ENCODE data around the gene TSPAN19. TPM values are rescaled to one million over a fixed set of nuclear protein-coding genes. Genes with fewer than 3 reads are reported as not detected.

The TSPAN19 gene
- polyA plus RNA-seq (2013), result not detected

GRCh38 chr12:85036234-85036707 is at the start of gene TSPAN19, which contains the start of gene LRRIQ1:
Gene TSPAN19 (minus strand): TSS chr12:85036277. CDS start chr12:85029946, 6,331 bp downstream.
Gene LRRIQ1 (plus strand): TSS chr12:85036351. CDS start chr12:85038177, 1,826 bp downstream.
- DNase-seq, result peak; percentile 34 to 58 (median 46)
- ChIA-PET CTCF (interaction anchor here (0.6 to 12.8 kb wide), 5 partner anchors 10 to 162 kb away, joined by 3 to 135 read pairs (median 5); no protein-coding TSS in a partner anchor), POLR2A (no interaction called here)
- peaks cover 7 to 78% (median 18%) of the 10 kb centered on the region in 5 experiments for H3K27me3 ChIP-seq (replicated peaks in 2 of 5; ENCODE audit: control insufficient read depth in 4 of 5, insufficient read depth in 5 of 5, low read length in 4 of 5)
- 0% methylated on average over 16 of the region's 22 CpGs for WGBS (ENCODE audit: insufficient coverage)
- H3K9me3 ChIP-seq (ENCODE audit: control extremely low read depth in 1 of 5, control insufficient read depth in 4 of 5, insufficient read depth in 2 of 5, low read depth in 1 of 5, low read length in 4 of 5), result no peaks in the 10 kb centered on the region
- no peaks in the 10 kb centered on the region for H3K36me3 ChIP-seq (ENCODE audit: control insufficient read depth in 4 of 4, insufficient read depth in 4 of 4, low read length in 3 of 4)
- H3K4me3 ChIP-seq (ENCODE audit: control insufficient read depth in 1 of 7, extremely low read depth in 1 of 7, insufficient read depth in 4 of 7, low read depth in 2 of 7, low read length in 6 of 7), result peak within 1 kb of the TSS in 5 of 7 experiments; percentile 27 to 50 (median 47)
- H3K27ac ChIP-seq (ENCODE audit: insufficient read depth in 1 of 2, low read depth in 1 of 2, low read length in 2 of 2, poor library complexity in 1 of 2, severe bottlenecking in 2 of 2), result no peak within 1 kb of the TSS
- peaks cover 0 to 3% (median 1%) of the 10 kb centered on the region in 4 experiments for H3K4me1 ChIP-seq (ENCODE audit: control extremely low read depth in 1 of 4, control insufficient read depth in 4 of 4, insufficient read depth in 4 of 4, low read length in 3 of 4)

- no peak overlapping the region for H3K27ac ChIP-seq (ENCODE audit: insufficient read depth in 1 of 2, low read depth in 1 of 2, low read length in 2 of 2, poor library complexity in 1 of 2, severe bottlenecking in 2 of 2)
- no peaks in the 10 kb centered on the region for H3K27me3 ChIP-seq (replicated peaks in 2 of 5; ENCODE audit: control insufficient read depth in 4 of 5, insufficient read depth in 5 of 5, low read length in 4 of 5)
- POLR2A ChIA-PET, result no interaction called here
- H3K4me1 ChIP-seq (ENCODE audit: control extremely low read depth in 1 of 4, control insufficient read depth in 4 of 4, insufficient read depth in 4 of 4, low read length in 3 of 4), result no peaks in the 10 kb centered on the region
- no peaks in the 10 kb centered on the region for H3K36me3 ChIP-seq (ENCODE audit: control insufficient read depth in 4 of 4, insufficient read depth in 4 of 4, low read length in 3 of 4)
- no peak for DNase-seq
- WGBS (ENCODE audit: insufficient coverage), result no CpG with 5 or more reads among the region's 5 CpGs
- no peak overlapping the region for H3K4me3 ChIP-seq (ENCODE audit: control insufficient read depth in 1 of 7, extremely low read depth in 1 of 7, insufficient read depth in 4 of 7, low read depth in 2 of 7, low read length in 6 of 7)
- H3K9me3 ChIP-seq (ENCODE audit: control extremely low read depth in 1 of 5, control insufficient read depth in 4 of 5, insufficient read depth in 2 of 5, low read depth in 1 of 5, low read length in 4 of 5), result no peaks in the 10 kb centered on the region
- CTCF ChIA-PET, result no interaction called here
Observed at GRCh38 chr12:85085066-85085465, 49.0 kb upstream of the TSPAN19 start.

- no peak overlapping the region for H3K27ac ChIP-seq (ENCODE audit: insufficient read depth in 1 of 2, low read depth in 1 of 2, low read length in 2 of 2, poor library complexity in 1 of 2, severe bottlenecking in 2 of 2)
- H3K27me3 ChIP-seq (replicated peaks in 2 of 5; ENCODE audit: control insufficient read depth in 4 of 5, insufficient read depth in 5 of 5, low read length in 4 of 5), result no peaks in the 10 kb centered on the region
- H3K9me3 ChIP-seq (ENCODE audit: control extremely low read depth in 1 of 5, control insufficient read depth in 4 of 5, insufficient read depth in 2 of 5, low read depth in 1 of 5, low read length in 4 of 5), result no peaks in the 10 kb centered on the region
- H3K36me3 ChIP-seq (ENCODE audit: control insufficient read depth in 4 of 4, insufficient read depth in 4 of 4, low read length in 3 of 4), result no peaks in the 10 kb centered on the region
- no peaks in the 10 kb centered on the region for H3K4me1 ChIP-seq (ENCODE audit: control extremely low read depth in 1 of 4, control insufficient read depth in 4 of 4, insufficient read depth in 4 of 4, low read length in 3 of 4)
- CTCF ChIA-PET, result interaction anchor here (1.4 to 1.6 kb wide), 3 partner anchors 19 to 372 kb away, joined by 6 read pairs; no protein-coding TSS in a partner anchor
- peak; percentile 21 to 61 (median 59) for DNase-seq
- H3K4me3 ChIP-seq (ENCODE audit: control insufficient read depth in 1 of 7, extremely low read depth in 1 of 7, insufficient read depth in 4 of 7, low read depth in 2 of 7, low read length in 6 of 7), result no peak overlapping the region
- no CpG with 5 or more reads among the region's 1 CpG for WGBS (ENCODE audit: insufficient coverage)
- POLR2A ChIA-PET, result no interaction called here
Observed at GRCh38 chr12:85076688-85077430, 40.8 kb upstream of the TSPAN19 start.

- CTCF ChIA-PET, result no interaction called here
- H3K27ac ChIP-seq (ENCODE audit: insufficient read depth in 1 of 2, low read depth in 1 of 2, low read length in 2 of 2, poor library complexity in 1 of 2, severe bottlenecking in 2 of 2), result no peak overlapping the region
- no peaks in the 10 kb centered on the region for H3K27me3 ChIP-seq (replicated peaks in 2 of 5; ENCODE audit: control insufficient read depth in 4 of 5, insufficient read depth in 5 of 5, low read length in 4 of 5)
- H3K36me3 ChIP-seq (ENCODE audit: control insufficient read depth in 4 of 4, insufficient read depth in 4 of 4, low read length in 3 of 4), result no peaks in the 10 kb centered on the region
- POLR2A ChIA-PET, result no interaction called here
- H3K4me3 ChIP-seq (ENCODE audit: control insufficient read depth in 1 of 7, extremely low read depth in 1 of 7, insufficient read depth in 4 of 7, low read depth in 2 of 7, low read length in 6 of 7), result no peak overlapping the region
- H3K4me1 ChIP-seq (ENCODE audit: control extremely low read depth in 1 of 4, control insufficient read depth in 4 of 4, insufficient read depth in 4 of 4, low read length in 3 of 4), result no peaks in the 10 kb centered on the region
- no peak for DNase-seq
- H3K9me3 ChIP-seq (ENCODE audit: control extremely low read depth in 1 of 5, control insufficient read depth in 4 of 5, insufficient read depth in 2 of 5, low read depth in 1 of 5, low read length in 4 of 5), result peaks cover 0 to 1% (median 0%) of the 10 kb centered on the region in 5 experiments
- no CpG with 5 or more reads among the region's 1 CpG for WGBS (ENCODE audit: insufficient coverage)
Observed at GRCh38 chr12:85072826-85073225, 36.7 kb upstream of the TSPAN19 start.

GRCh38 chr12:85065837-85066482 is 29.9 kb upstream of the TSPAN19 start:
- WGBS (ENCODE audit: insufficient coverage), result no CpG with 5 or more reads among the region's 3 CpGs
- DNase-seq, result no peak
- no peak overlapping the region for H3K4me3 ChIP-seq (ENCODE audit: control insufficient read depth in 1 of 7, extremely low read depth in 1 of 7, insufficient read depth in 4 of 7, low read depth in 2 of 7, low read length in 6 of 7)
- peaks cover 0 to 1% (median 0%) of the 10 kb centered on the region in 5 experiments for H3K9me3 ChIP-seq (ENCODE audit: control extremely low read depth in 1 of 5, control insufficient read depth in 4 of 5, insufficient read depth in 2 of 5, low read depth in 1 of 5, low read length in 4 of 5)
- H3K27ac ChIP-seq (ENCODE audit: insufficient read depth in 1 of 2, low read depth in 1 of 2, low read length in 2 of 2, poor library complexity in 1 of 2, severe bottlenecking in 2 of 2), result no peak overlapping the region
- H3K4me1 ChIP-seq (ENCODE audit: control extremely low read depth in 1 of 4, control insufficient read depth in 4 of 4, insufficient read depth in 4 of 4, low read length in 3 of 4), result peaks cover 0 to 4% (median 2%) of the 10 kb centered on the region in 4 experiments
- no peaks in the 10 kb centered on the region for H3K27me3 ChIP-seq (replicated peaks in 2 of 5; ENCODE audit: control insufficient read depth in 4 of 5, insufficient read depth in 5 of 5, low read length in 4 of 5)
- ChIA-PET CTCF (interaction anchor here (2.1 kb wide), 1 partner anchor 8 kb away, joined by 5 read pairs; no protein-coding TSS in a partner anchor), POLR2A (no interaction called here)
- no peaks in the 10 kb centered on the region for H3K36me3 ChIP-seq (ENCODE audit: control insufficient read depth in 4 of 4, insufficient read depth in 4 of 4, low read length in 3 of 4)

- CTCF ChIA-PET, result no interaction called here
Observed at GRCh38 chr12:85060916-85061315, 24.8 kb upstream of the TSPAN19 start.

More at GRCh38 chr12:85060916-85061315, 24.8 kb upstream of the TSPAN19 start:
- POLR2A ChIA-PET, result no interaction called here
- DNase-seq, result peak in 2 of 3 donors; percentile 13 to 14
- Histone ChIP-seq H3K4me3 (ENCODE audit: control insufficient read depth in 1 of 7, extremely low read depth in 1 of 7, insufficient read depth in 4 of 7, low read depth in 2 of 7, low read length in 6 of 7) (no peak overlapping the region), H3K27me3 (replicated peaks in 2 of 5; ENCODE audit: control insufficient read depth in 4 of 5, insufficient read depth in 5 of 5, low read length in 4 of 5) (peaks cover 0 to 2% (median 0%) of the 10 kb centered on the region in 5 experiments), H3K4me1 (ENCODE audit: control extremely low read depth in 1 of 4, control insufficient read depth in 4 of 4, insufficient read depth in 4 of 4, low read length in 3 of 4) (peaks cover 0 to 4% (median 2%) of the 10 kb centered on the region in 4 experiments), H3K9me3 (ENCODE audit: control extremely low read depth in 1 of 5, control insufficient read depth in 4 of 5, insufficient read depth in 2 of 5, low read depth in 1 of 5, low read length in 4 of 5) (no peaks in the 10 kb centered on the region), H3K36me3 (ENCODE audit: control insufficient read depth in 4 of 4, insufficient read depth in 4 of 4, low read length in 3 of 4) (no peaks in the 10 kb centered on the region), H3K27ac (ENCODE audit: insufficient read depth in 1 of 2, low read depth in 1 of 2, low read length in 2 of 2, poor library complexity in 1 of 2, severe bottlenecking in 2 of 2) (no peak overlapping the region)
- no CpG with 5 or more reads among the region's 2 CpGs for WGBS (ENCODE audit: insufficient coverage)
